Osteoblast (primary cell): ENCODE data around the gene HOXD4. TPM values are rescaled to one million over a fixed set of nuclear protein-coding genes. Genes with fewer than 3 reads are reported as not detected.

ENCODE experiments used
- DNase-seq: peaks from one replicate; pipeline ENCODE4 v3.0.0; 2011; ENCODE audit warnings: low spot score, mixed read lengths; ENCODE audit not compliant: insufficient read length; ENCODE audit errors: missing footprints
- H2AFZ ChIP-seq: 2 replicates; pipeline ENCODE4 v1.6.0; 2011; ENCODE audit warnings: mild to moderate bottlenecking, low read length
- H3K27ac ChIP-seq: 2 replicates; pipeline ENCODE4 v1.5.1; 2011; ENCODE audit warnings: mild to moderate bottlenecking, low read depth, low read length, moderate library complexity
- H3K27me3 ChIP-seq: 2 replicates; pipeline ENCODE4 v1.6.0; 2012; ENCODE audit warnings: mild to moderate bottlenecking, control low read depth, inconsistent platforms, low read length, moderate library complexity; ENCODE audit not compliant: insufficient read depth
- H3K36me3 ChIP-seq: 2 replicates; pipeline ENCODE4 v1.5.1; 2011; ENCODE audit warnings: mild to moderate bottlenecking, low read length, control low read depth, moderate library complexity; ENCODE audit not compliant: insufficient read depth
- H3K4me1 ChIP-seq: 2 replicates; pipeline ENCODE4 v1.5.1; 2011; ENCODE audit warnings: mild to moderate bottlenecking, low read length, control low read depth, moderate library complexity; ENCODE audit not compliant: insufficient read depth
- H3K4me2 ChIP-seq: 2 replicates; pipeline ENCODE4 v1.6.0; 2011; ENCODE audit warnings: mild to moderate bottlenecking, low read length; ENCODE audit not compliant: insufficient read depth
- H3K4me3 ChIP-seq: fragments of 200-600 bp; sonication (generic); 3 replicates; pipeline ENCODE4 v1.5.1; 2012; ENCODE audit warnings: mild to moderate bottlenecking, low read length, inconsistent platforms; ENCODE audit not compliant: insufficient read depth
- H3K79me2 ChIP-seq: 2 replicates; pipeline ENCODE4 v1.6.0; 2012; ENCODE audit warnings: mild to moderate bottlenecking, low read length, control low read depth, inconsistent platforms; ENCODE audit not compliant: insufficient read depth
- H3K9me3 ChIP-seq: 2 replicates; pipeline ENCODE4 v1.5.1; 2011; ENCODE audit warnings: low read depth, low read length, control low read depth
- H4K20me1 ChIP-seq: 2 replicates; pipeline ENCODE4 v1.6.0; 2012; ENCODE audit warnings: mild to moderate bottlenecking, low read length, control low read depth; ENCODE audit not compliant: insufficient read depth
- CTCF ChIP-seq: IDR thresholded peaks from 2 replicates; pipeline ENCODE4 v1.5.1; 2011; ENCODE audit warnings: mild to moderate bottlenecking, low read depth, low read length, moderate library complexity; ENCODE audit errors: extremely low read depth
- total RNA-seq: library from RNA; depleted of rRNA; stranded (reverse); fragments of >200 nt; gene quantifications from 2 replicates; pipeline ENCODE4 v1.2.3, GENCODE V29; 2012

HOXD4 gene
- total RNA-seq, 1 donor = 0.36 TPM

- DNase-seq = peak; percentile 82
- Histone ChIP-seq H3K4me1 (peaks cover 30% of the 10 kb centered on the region), H3K27ac (peak overlapping the region; percentile 56), H3K9me3 (no peaks in the 10 kb centered on the region), H3K36me3 (peaks cover 5% of the 10 kb centered on the region), H3K27me3 (no peaks in the 10 kb centered on the region), H3K4me2 (peak overlapping the region; percentile 94), H3K4me3 (peak overlapping the region; percentile 78), H4K20me1 (no peaks in the 10 kb centered on the region), H3K79me2 (peaks cover 2% of the 10 kb centered on the region), H2AFZ (peak overlapping the region; percentile 86)
- TF ChIP-seq CTCF = no peak
These were observed 20.1 kb upstream of the HOXD4 start for GRCh38 chr2:176130957-176131847.

GRCh38 chr2:176131848-176132158, 19.5 kb upstream of the HOXD4 start:
- H3K36me3 ChIP-seq = peaks cover 5% of the 10 kb centered on the region
- peaks cover 30% of the 10 kb centered on the region for H3K4me1 ChIP-seq
- no peaks in the 10 kb centered on the region for H3K27me3 ChIP-seq
- H3K4me3 ChIP-seq = no peak overlapping the region
- H3K79me2 ChIP-seq = peaks cover 8% of the 10 kb centered on the region
- H3K9me3 ChIP-seq = no peaks in the 10 kb centered on the region
- H2AFZ ChIP-seq = no peak overlapping the region
- TF ChIP-seq CTCF = no peak
- peak overlapping the region; percentile 94 for H3K4me2 ChIP-seq
- DNase-seq = no peak
- H4K20me1 ChIP-seq = no peaks in the 10 kb centered on the region
- H3K27ac ChIP-seq = no peak overlapping the region

- Histone ChIP-seq H3K4me1 (peaks cover 35% of the 10 kb centered on the region), H2AFZ (no peak overlapping the region), H3K27ac (no peak overlapping the region), H3K79me2 (peaks cover 14% of the 10 kb centered on the region), H3K9me3 (no peaks in the 10 kb centered on the region), H3K4me2 (no peak overlapping the region), H3K4me3 (no peak overlapping the region), H3K27me3 (no peaks in the 10 kb centered on the region), H3K36me3 (peaks cover 5% of the 10 kb centered on the region), H4K20me1 (no peaks in the 10 kb centered on the region)
- no peak for DNase-seq
- TF ChIP-seq CTCF = no peak
These were observed 18.9 kb upstream of the HOXD4 start for GRCh38 chr2:176132205-176133171.

- no peaks in the 10 kb centered on the region for H3K27me3 ChIP-seq
- peaks cover 5% of the 10 kb centered on the region for H3K36me3 ChIP-seq
- peaks cover 29% of the 10 kb centered on the region for H3K4me1 ChIP-seq
- H3K9me3 ChIP-seq = no peaks in the 10 kb centered on the region
- no peak overlapping the region for H2AFZ ChIP-seq
- H3K4me2 ChIP-seq = no peak overlapping the region
- H3K79me2 ChIP-seq = peaks cover 23% of the 10 kb centered on the region
- DNase-seq = peak; percentile 83
- no peak overlapping the region for H3K4me3 ChIP-seq
- no peaks in the 10 kb centered on the region for H4K20me1 ChIP-seq
- no peak for TF ChIP-seq CTCF
- H3K27ac ChIP-seq = no peak overlapping the region
These were observed 18.0 kb upstream of the HOXD4 start for GRCh38 chr2:176133389-176133788.
